H9 (cell line): ENCODE results near the gene TBX1. TPM values are rescaled to one million over a fixed set of nuclear protein-coding genes. Genes with fewer than 3 reads are reported as not detected.

Source experiments
- DNase-seq: peaks from one replicate; pipeline ENCODE4 v3.0.0-alpha.2; 2017
- H2AFZ ChIP-seq: one replicate; pipeline ENCODE4 v1.6.1; 2013; ENCODE audit warnings: mild to moderate bottlenecking, low read length, control low read depth, moderate library complexity
- H2AK5ac ChIP-seq: 2 replicates; pipeline ENCODE4 v1.6.1; 2013; ENCODE audit warnings: low read length, control low read depth, mixed read lengths; ENCODE audit not compliant: insufficient read length
- H2BK120ac ChIP-seq: one replicate; pipeline ENCODE4 v1.6.1; 2013; ENCODE audit warnings: low read depth, mild to moderate bottlenecking, low read length, control low read depth, inconsistent platforms; ENCODE audit not compliant: poor library complexity, severe bottlenecking
- H2BK12ac ChIP-seq: 2 replicates; pipeline ENCODE4 v1.6.1; 2013; ENCODE audit warnings: low read length, control low read depth, mixed read lengths, low read depth; ENCODE audit not compliant: insufficient read length
- H2BK15ac ChIP-seq: 2 replicates; pipeline ENCODE4 v1.6.1; 2013; ENCODE audit warnings: low read depth, low read length, control low read depth
- H2BK20ac ChIP-seq: one replicate; pipeline ENCODE4 v1.6.1; 2013; ENCODE audit warnings: low read depth, mild to moderate bottlenecking, low read length, control low read depth, inconsistent platforms; ENCODE audit not compliant: poor library complexity, severe bottlenecking
- H2BK5ac ChIP-seq: 2 replicates; pipeline ENCODE4 v1.6.1; 2013; ENCODE audit warnings: low read length, control low read depth, mixed read lengths; ENCODE audit not compliant: insufficient read length
- H3K14ac ChIP-seq: 2 replicates; pipeline ENCODE4 v1.6.1; 2013; ENCODE audit warnings: low read length, control low read depth; ENCODE audit not compliant: insufficient read depth
- H3K18ac ChIP-seq: 2 replicates; pipeline ENCODE4 v1.6.1; 2013; ENCODE audit warnings: low read depth, mild to moderate bottlenecking, mixed read lengths, low read length, control low read depth; ENCODE audit not compliant: insufficient read length
- H3K23ac ChIP-seq: 2 replicates; pipeline ENCODE4 v1.6.1; 2013; ENCODE audit warnings: low read length, control low read depth, mixed read lengths, low read depth; ENCODE audit not compliant: insufficient read length
- H3K23me2 ChIP-seq: 2 replicates; pipeline ENCODE4 v1.6.1; 2013; ENCODE audit warnings: low read depth, mild to moderate bottlenecking, mixed read lengths, low read length, control low read depth; ENCODE audit not compliant: insufficient read length, poor library complexity, severe bottlenecking
- H3K27ac ChIP-seq: 2 replicates; pipeline ENCODE4 v1.5.1; 2013; ENCODE audit warnings: low read length, control low read depth, mixed read lengths, low read depth; ENCODE audit not compliant: insufficient read length
- H3K27me3 ChIP-seq: 2 replicates; pipeline ENCODE4 v1.6.1; 2013; ENCODE audit warnings: low read length, control low read depth, inconsistent platforms; ENCODE audit not compliant: insufficient read depth
- H3K4ac ChIP-seq: 2 replicates; pipeline ENCODE4 v1.6.1; 2013; ENCODE audit warnings: low read depth, mild to moderate bottlenecking, control low read depth, inconsistent platforms, low read length, moderate library complexity
- H3K4me1 ChIP-seq: 2 replicates; pipeline ENCODE4 v1.6.1; 2013; ENCODE audit warnings: low read length, control low read depth, inconsistent platforms; ENCODE audit not compliant: insufficient read depth
- H3K4me2 ChIP-seq: 2 replicates; pipeline ENCODE4 v1.6.1; 2013; ENCODE audit warnings: low read length, control low read depth, mixed read lengths; ENCODE audit not compliant: insufficient read length, insufficient read depth
- H3K56ac ChIP-seq: 2 replicates; pipeline ENCODE4 v1.6.1; 2013; ENCODE audit warnings: low read depth, mild to moderate bottlenecking, mixed read lengths, low read length, control low read depth; ENCODE audit not compliant: insufficient read length
- H3K79me1 ChIP-seq: 2 replicates; pipeline ENCODE4 v1.6.1; 2013; ENCODE audit warnings: low read depth, mild to moderate bottlenecking, moderate library complexity, low read length, control low read depth, inconsistent platforms; ENCODE audit not compliant: insufficient read depth, poor library complexity, severe bottlenecking
- H3K79me2 ChIP-seq: 2 replicates; pipeline ENCODE4 v1.6.1; 2013; ENCODE audit warnings: low read length, control low read depth, inconsistent platforms; ENCODE audit not compliant: insufficient read depth
- H3K9ac ChIP-seq: 2 replicates; pipeline ENCODE4 v1.6.1; 2013; ENCODE audit warnings: low read length, control low read depth, mixed read lengths; ENCODE audit not compliant: insufficient read length; ENCODE audit errors: extremely low read depth
- H3K9me3 ChIP-seq: one replicate; pipeline ENCODE4 v1.6.1; 2013; ENCODE audit warnings: low read depth, low read length, inconsistent platforms; ENCODE audit not compliant: control insufficient read depth
- H3T11ph ChIP-seq: one replicate; pipeline ENCODE4 v1.6.1; 2013; ENCODE audit warnings: mild to moderate bottlenecking, low read length, control low read depth, inconsistent platforms
- H4K20me1 ChIP-seq: one replicate; pipeline ENCODE4 v1.6.1; 2013; ENCODE audit not compliant: control insufficient read depth, insufficient read length, insufficient read depth
- H4K5ac ChIP-seq: 2 replicates; pipeline ENCODE4 v1.6.1; 2013; ENCODE audit warnings: low read depth, mild to moderate bottlenecking, mixed read lengths, low read length, control low read depth; ENCODE audit not compliant: insufficient read length
- H4K8ac ChIP-seq: replicated peaks from 2 replicates; pipeline ENCODE4 v1.6.1; 2013; ENCODE audit warnings: low read length, control low read depth, mixed read lengths, low read depth; ENCODE audit not compliant: insufficient read length
- H4K91ac ChIP-seq: 2 replicates; pipeline ENCODE4 v1.6.1; 2013; ENCODE audit warnings: low read depth, mild to moderate bottlenecking, moderate library complexity, mixed read lengths, low read length, control low read depth; ENCODE audit not compliant: insufficient read length
- H3K27ac Mint-ChIP-seq, 3 experiments: 2 replicates in 2 of 3; 3 replicates in 1 of 3; pipeline ENCODE4 v1.8.0; 2020 to 2021; ENCODE audit warnings: mixed read lengths in 3 of 3, mild to moderate bottlenecking in 1 of 3, moderate library complexity in 1 of 3
- H3K27me3 Mint-ChIP-seq: 2 replicates; pipeline ENCODE4 v1.8.0; 2021; ENCODE audit warnings: low read depth, mild to moderate bottlenecking, moderate library complexity, mixed read lengths
- H3K36me3 Mint-ChIP-seq, 3 experiments: 2 replicates in 2 of 3; 3 replicates in 1 of 3; pipeline ENCODE4 v1.8.0; 2020 to 2021; ENCODE audit warnings: low read depth in 3 of 3, mixed read lengths in 3 of 3; ENCODE audit not compliant: insufficient read depth in 1 of 3
- H3K4me1 Mint-ChIP-seq, 2 experiments: 2 replicates each; pipeline ENCODE4 v1.8.0; 2020; ENCODE audit warnings: mixed read lengths in 2 of 2
- H3K4me3 Mint-ChIP-seq, 2 experiments: 2 replicates in 1 of 2; 3 replicates in 1 of 2; pipeline ENCODE4 v1.8.0; 2020 to 2021; ENCODE audit warnings: mild to moderate bottlenecking in 2 of 2, mixed read lengths in 2 of 2, moderate library complexity in 1 of 2
- H3K9me3 Mint-ChIP-seq, 2 experiments: 2 replicates in 1 of 2; 3 replicates in 1 of 2; pipeline ENCODE4 v1.8.0; 2020; ENCODE audit warnings: mild to moderate bottlenecking in 2 of 2, mixed read lengths in 2 of 2, moderate library complexity in 1 of 2
- CTCF ChIP-seq: fragments of 200-600 bp; sonication (generic); conservative IDR thresholded peaks from 3 replicates; pipeline ENCODE4 v1.8.0; 2021; ENCODE audit warnings: antibody characterized with exemption, mild to moderate bottlenecking
- WGBS: extraction: QIAGEN DNeasy Blood & Tissue Kit; methylation state at CpG from one replicate; pipeline ENCODE4 v1.1.7; 2013; ENCODE audit warnings: missing lambda C conversion rate, low lambda C conversion rate, mixed read lengths; ENCODE audit not compliant: insufficient read length; ENCODE audit errors: extremely low coverage; 5-methylcytosine and 5-hydroxymethylcytosine counted together
- total RNA-seq: library from RNA; stranded (reverse); gene quantifications from 2 replicates; pipeline ENCODE4 v1.2.1, GENCODE V29; 2021

Gene TBX1
- total RNA-seq, 1 experiment from 2014 or later: 2.2 TPM

- Histone ChIP-seq H3K9ac (no peak overlapping the region), H4K8ac (no peak overlapping the region), H3K18ac (no peak overlapping the region), H3K4me2 (peak overlapping the region; percentile 18), H3K9me3 (no peaks in the 10 kb centered on the region), H3T11ph (no peak overlapping the region), H2BK120ac (no peak overlapping the region), H3K79me1 (no peaks in the 10 kb centered on the region), H2BK5ac (no peak overlapping the region), H3K27ac (no peak overlapping the region), H3K14ac (no peak overlapping the region), H3K23me2 (peaks cover 2% of the 10 kb centered on the region), H4K5ac (no peak overlapping the region), H4K91ac (no peak overlapping the region), H2BK20ac (no peak overlapping the region), H3K23ac (no peak overlapping the region), H3K56ac (no peak overlapping the region), H2BK15ac (no peak overlapping the region), H2BK12ac (no peak overlapping the region), H3K4me1 (no peaks in the 10 kb centered on the region), H2AK5ac (no peak overlapping the region), H3K79me2 (no peaks in the 10 kb centered on the region), H3K27me3 (peaks cover 19% of the 10 kb centered on the region; the same call in 1 of the 2 replicates), H2AFZ (no peak overlapping the region), H3K4ac (no peak overlapping the region), H4K20me1 (peaks cover 4% of the 10 kb centered on the region)
- peaks cover 8 to 13% of the 10 kb centered on the region in 2 experiments; a peak in 3 of 5 replicates for H3K9me3 Mint-ChIP-seq
- peak; percentile 84 for DNase-seq
- TF ChIP-seq CTCF: peak; percentile 97
- H3K4me3 Mint-ChIP-seq: peak overlapping the region; percentile 52 to 71
- H3K27ac Mint-ChIP-seq: no peak overlapping the region
- peaks cover 60% of the 10 kb centered on the region for H3K27me3 Mint-ChIP-seq
- no peaks in the 10 kb centered on the region for H3K36me3 Mint-ChIP-seq
- no CpG with 5 or more reads among the region's 48 CpGs for WGBS
- H3K4me1 Mint-ChIP-seq: 0 out of 4 replicates have a peak, but pooled peaks cover 0 to 5% of the 10 kb centered on the region in 2 experiments
These were observed 29.8 kb upstream of the TBX1 start for GRCh38 chr22:19730655-19731360.
